ENCODE data around the gene DRD2.

Gene DRD2

GRCh38 chr11:113400631-113401230 is 74.5 kb downstream of the DRD2 start:
- no peak for DNase-seq (ENCODE audit: low spot score)

GRCh38 chr11:113398669-113399430 is 76.3 kb downstream of the DRD2 start:
- no peak for DNase-seq (ENCODE audit: low spot score)

GRCh38 chr11:113397821-113398220 is 77.4 kb downstream of the DRD2 start:
- no peak for DNase-seq (ENCODE audit: low spot score)

- DNase-seq (ENCODE audit: low spot score): no peak
These were observed 78.0 kb downstream of the DRD2 start for GRCh38 chr11:113397212-113397611.

DNA sequence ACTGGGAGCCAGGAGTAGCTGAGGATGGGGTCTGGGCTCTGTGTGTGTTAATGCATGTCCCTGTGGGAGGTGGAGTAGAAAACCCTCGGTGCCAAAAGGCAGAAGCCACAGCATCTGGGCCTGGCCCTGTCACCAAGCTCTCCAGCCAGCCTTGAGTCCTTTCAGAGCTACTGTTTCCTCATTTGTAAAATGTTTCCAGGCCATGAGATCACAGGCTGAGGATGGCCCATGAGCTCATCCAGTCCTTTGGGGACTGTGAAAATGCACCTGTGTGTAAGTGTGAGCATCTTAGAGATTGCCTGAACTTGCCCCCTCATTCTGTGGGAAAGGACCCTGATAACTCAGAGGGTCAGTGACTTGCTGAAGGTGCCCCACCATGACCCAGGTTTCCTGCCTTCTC is 78.5 kb downstream of the DRD2 start:
- DNase-seq (ENCODE audit: low spot score): no peak

GRCh38 chr11:113395782-113396336 is 79.3 kb downstream of the DRD2 start:
- no peak for DNase-seq (ENCODE audit: low spot score)

DNA sequence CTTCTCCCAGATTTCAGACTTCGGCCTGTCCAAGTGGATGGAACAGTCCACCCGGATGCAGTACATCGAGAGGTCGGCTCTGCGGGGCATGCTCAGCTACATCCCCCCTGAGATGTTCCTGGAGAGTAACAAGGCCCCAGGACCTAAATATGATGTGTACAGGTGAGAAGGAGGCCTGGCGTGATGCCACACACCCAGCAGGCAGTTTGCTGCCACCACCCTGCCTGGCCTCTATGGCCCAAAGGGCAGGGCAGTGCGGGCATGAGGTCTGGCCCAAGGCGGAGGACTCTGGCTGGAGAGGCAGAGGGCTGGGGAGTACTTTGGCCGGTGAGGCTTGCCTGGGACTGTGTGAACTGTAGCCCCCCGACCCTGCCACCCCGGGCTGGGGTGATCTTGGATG is 80.3 kb downstream of the DRD2 start:
- DNase-seq (ENCODE audit: low spot score): no peak

DNA sequence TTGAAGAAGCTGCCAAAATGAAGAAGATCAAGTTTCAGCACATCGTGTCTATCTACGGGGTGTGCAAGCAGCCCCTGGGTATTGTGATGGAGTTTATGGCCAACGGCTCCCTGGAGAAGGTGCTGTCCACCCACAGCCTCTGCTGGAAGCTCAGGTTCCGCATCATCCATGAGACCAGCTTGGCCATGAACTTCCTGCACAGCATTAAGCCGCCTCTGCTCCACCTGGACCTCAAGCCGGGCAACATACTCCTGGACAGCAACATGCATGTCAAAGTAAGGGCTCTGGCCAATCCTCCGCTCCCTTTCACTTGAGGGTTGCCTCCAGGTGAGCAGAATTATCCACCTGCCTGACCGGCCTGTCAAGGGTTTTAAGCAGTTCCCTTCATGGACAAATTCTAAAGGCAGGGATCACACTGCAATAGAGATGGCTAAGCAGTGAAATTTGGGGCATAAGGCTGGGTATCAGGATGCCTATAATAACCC is 81.7 kb downstream of the DRD2 start:
- no peak for DNase-seq (ENCODE audit: low spot score)

GRCh38 chr11:113392236-113392921 is 82.8 kb downstream of the DRD2 start:
- no peak for DNase-seq (ENCODE audit: low spot score)

DNA sequence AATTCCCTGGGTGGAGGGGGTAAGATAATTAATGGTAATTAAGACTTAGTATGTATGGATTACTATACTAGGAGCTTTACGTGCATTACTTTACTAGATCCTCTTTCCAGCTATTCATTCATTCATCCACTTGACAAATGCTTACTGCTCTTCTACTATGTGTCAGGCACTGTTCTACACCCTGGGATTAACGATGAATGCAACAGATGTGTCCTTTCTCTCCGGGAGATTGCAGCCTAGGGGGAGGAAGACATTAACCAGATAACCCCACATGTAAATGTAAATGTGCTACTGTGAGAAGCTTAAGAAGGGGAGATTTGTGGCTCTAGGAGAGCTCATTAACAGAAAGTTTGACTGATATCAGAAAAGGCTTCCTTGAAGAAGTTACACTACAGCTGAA is 85.9 kb downstream of the DRD2 start:
- DNase-seq (ENCODE audit: low spot score): no peak

- DNase-seq (ENCODE audit: low spot score): no peak
These were observed 87.5 kb downstream of the DRD2 start, which contains the start of gene ANKK1 for GRCh38 chr11:113387605-113388211. ANKK1 (plus strand) TSS chr11:113387779; CDS start chr11:113387885, 106 bp downstream.

GRCh38 chr11:113386866-113387265 is 88.3 kb downstream of the DRD2 start:
- no peak for DNase-seq (ENCODE audit: low spot score)

DNA sequence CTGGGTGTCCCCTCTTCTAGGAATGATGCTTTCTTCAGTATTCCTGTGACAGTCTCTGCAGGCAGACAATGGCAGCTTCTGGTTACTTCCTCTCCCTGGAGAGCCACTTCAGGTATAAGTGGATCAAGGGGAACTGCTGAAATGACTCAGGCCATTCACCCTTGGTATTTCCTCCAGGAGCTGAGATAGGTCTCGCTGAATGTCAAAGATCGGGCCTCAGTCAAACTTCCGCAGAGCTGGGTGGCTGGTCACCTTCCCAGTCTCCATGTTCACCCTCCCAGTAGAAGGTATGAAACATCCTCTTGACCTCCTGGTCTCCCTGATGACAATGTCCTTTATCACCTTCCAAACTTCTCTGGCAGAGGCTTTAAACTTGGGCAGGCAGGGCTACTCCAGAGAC is 89.4 kb downstream of the DRD2 start:
- no peak for DNase-seq (ENCODE audit: low spot score)

DNA sequence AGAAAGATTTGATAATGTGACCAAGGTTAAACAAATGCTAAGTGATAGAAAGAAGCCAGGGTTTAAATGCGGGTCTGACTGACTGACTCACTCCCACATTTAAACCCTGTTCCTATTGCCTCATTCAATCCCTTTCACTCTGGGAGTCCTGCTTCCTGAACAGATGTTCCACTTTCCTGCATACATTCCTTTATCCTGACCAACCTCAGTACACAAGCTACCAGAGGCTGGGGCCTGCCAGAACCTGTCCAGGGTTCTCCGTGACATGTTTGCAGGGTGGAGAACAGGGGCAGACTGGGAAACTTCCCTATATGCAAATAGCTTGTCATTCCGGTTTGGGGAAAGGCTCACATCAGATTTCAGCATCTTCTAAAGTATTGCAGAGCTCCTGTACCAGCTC is 90.6 kb downstream of the DRD2 start:
- DNase-seq (ENCODE audit: low spot score): no peak

DNA sequence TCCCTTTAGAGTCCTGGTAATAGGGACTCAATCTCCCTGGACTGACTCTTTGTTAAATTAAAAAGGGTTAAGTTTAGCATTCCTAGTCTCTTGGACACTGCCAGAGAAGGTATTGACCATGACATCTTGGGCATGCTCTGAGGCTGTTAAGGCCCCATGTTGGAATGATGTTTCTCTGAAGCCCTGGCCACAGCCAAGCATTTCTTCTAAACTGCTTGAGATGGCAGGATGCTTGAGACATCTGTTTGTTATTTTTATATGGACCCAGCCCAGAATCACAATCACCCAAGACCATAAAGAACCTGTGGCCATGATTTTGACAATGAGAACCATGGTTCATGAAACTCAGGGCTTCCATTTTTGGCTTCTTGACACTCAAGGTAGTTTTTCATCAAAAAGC is 93.1 kb downstream of the DRD2 start:
- no peak for DNase-seq (ENCODE audit: low spot score)

DNA sequence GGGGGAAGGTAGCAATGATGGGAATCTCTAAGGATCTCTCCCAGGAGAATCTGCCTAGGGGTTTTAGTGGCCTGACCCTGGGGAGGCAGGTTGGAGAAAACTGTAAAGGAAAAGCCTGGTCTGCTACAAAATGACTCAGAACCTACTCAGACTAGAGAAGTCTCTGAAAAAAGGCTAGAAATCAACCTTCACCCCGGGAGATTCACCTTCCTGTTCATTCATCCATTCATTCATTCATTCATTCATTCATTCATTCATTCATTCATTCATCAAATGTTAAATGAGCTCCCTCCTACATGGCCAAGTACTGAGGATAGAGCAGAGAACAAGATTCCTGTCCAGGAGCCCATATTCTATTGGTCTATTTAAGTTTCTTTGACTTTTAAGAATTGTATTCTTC is 96.5 kb downstream of the DRD2 start:
- no peak for DNase-seq (ENCODE audit: low spot score)

- DNase-seq (ENCODE audit: low spot score): no peak
These were observed 97.4 kb downstream of the DRD2 start for GRCh38 chr11:113377681-113378412.

DNA sequence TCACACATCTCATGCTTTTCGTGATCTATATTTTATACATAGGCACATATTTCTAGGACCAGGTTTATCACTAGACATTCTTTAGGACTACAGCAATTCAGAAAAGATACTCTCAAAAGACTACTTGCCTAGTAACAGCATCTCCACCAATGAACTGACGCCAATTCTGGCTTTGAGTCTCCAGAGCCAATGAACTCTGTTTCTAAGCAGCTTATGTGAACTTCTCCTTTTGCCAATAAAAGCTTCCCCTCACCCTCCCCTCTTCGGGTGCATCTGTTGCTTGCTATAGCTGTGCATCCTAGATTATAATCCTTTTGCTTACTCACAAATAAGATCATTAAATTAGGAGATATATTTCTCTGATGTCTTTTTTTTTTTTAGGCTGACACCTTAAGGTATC is 99.0 kb downstream of the DRD2 start:
- DNase-seq (ENCODE audit: low spot score): no peak

GRCh38 chr11:113375402-113375801 is 99.8 kb downstream of the DRD2 start:
- no peak for DNase-seq (ENCODE audit: low spot score)

- no peak for DNase-seq (ENCODE audit: low spot score)
These were observed 101.1 kb downstream of the DRD2 start for GRCh38 chr11:113373981-113374560.

DNA sequence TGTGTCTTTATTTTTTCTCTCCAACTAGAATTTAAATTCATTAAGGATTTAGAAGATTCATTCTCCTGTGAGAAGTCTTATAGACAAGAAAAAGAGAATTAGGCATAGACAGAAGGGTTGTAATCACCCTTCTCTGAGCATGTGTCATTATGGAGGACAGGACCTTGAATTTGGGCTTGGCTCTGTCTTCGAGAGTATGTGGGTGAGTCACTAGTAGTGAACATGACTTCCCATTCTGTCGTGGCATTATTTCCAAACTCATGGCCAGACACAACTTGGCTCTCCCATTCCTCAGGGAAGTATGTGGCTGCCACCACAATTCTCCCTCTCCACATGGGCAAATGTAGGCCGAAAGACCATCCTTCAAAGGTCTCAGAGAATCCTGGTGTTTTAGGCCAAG is 101.9 kb downstream of the DRD2 start:
- no peak for DNase-seq (ENCODE audit: low spot score)

All from hematopoietic multipotent progenitor cell treated with erythropoietin and hydrocortisone succinate and interleukin-3 and kit ligand, for 17 days (in vitro differentiated cells).